Osteoblast (primary cell): ENCODE data around the gene PLEKHG5. TPM values are rescaled to one million over a fixed set of nuclear protein-coding genes. Genes with fewer than 3 reads are reported as not detected.
A peak's percentile ranks its signal among the peaks of the same experiment; 100 is the strongest.

ENCODE experiments used
- DNase-seq: peaks from one replicate; pipeline ENCODE4 v3.0.0; 2011; ENCODE audit warnings: low spot score, mixed read lengths; ENCODE audit not compliant: insufficient read length; ENCODE audit errors: missing footprints
- H2AFZ ChIP-seq: 2 replicates; pipeline ENCODE4 v1.6.0; 2011; ENCODE audit warnings: mild to moderate bottlenecking, low read length
- H3K27ac ChIP-seq: 2 replicates; pipeline ENCODE4 v1.5.1; 2011; ENCODE audit warnings: mild to moderate bottlenecking, low read depth, low read length, moderate library complexity
- H3K27me3 ChIP-seq: 2 replicates; pipeline ENCODE4 v1.6.0; 2012; ENCODE audit warnings: mild to moderate bottlenecking, control low read depth, inconsistent platforms, low read length, moderate library complexity; ENCODE audit not compliant: insufficient read depth
- H3K36me3 ChIP-seq: 2 replicates; pipeline ENCODE4 v1.5.1; 2011; ENCODE audit warnings: mild to moderate bottlenecking, low read length, control low read depth, moderate library complexity; ENCODE audit not compliant: insufficient read depth
- H3K4me1 ChIP-seq: 2 replicates; pipeline ENCODE4 v1.5.1; 2011; ENCODE audit warnings: mild to moderate bottlenecking, low read length, control low read depth, moderate library complexity; ENCODE audit not compliant: insufficient read depth
- H3K4me2 ChIP-seq: 2 replicates; pipeline ENCODE4 v1.6.0; 2011; ENCODE audit warnings: mild to moderate bottlenecking, low read length; ENCODE audit not compliant: insufficient read depth
- H3K4me3 ChIP-seq: fragments of 200-600 bp; sonication (generic); 3 replicates; pipeline ENCODE4 v1.5.1; 2012; ENCODE audit warnings: mild to moderate bottlenecking, low read length, inconsistent platforms; ENCODE audit not compliant: insufficient read depth
- H3K79me2 ChIP-seq: 2 replicates; pipeline ENCODE4 v1.6.0; 2012; ENCODE audit warnings: mild to moderate bottlenecking, low read length, control low read depth, inconsistent platforms; ENCODE audit not compliant: insufficient read depth
- H3K9me3 ChIP-seq: 2 replicates; pipeline ENCODE4 v1.5.1; 2011; ENCODE audit warnings: low read depth, low read length, control low read depth
- H4K20me1 ChIP-seq: 2 replicates; pipeline ENCODE4 v1.6.0; 2012; ENCODE audit warnings: mild to moderate bottlenecking, low read length, control low read depth; ENCODE audit not compliant: insufficient read depth
- CTCF ChIP-seq: IDR thresholded peaks from 2 replicates; pipeline ENCODE4 v1.5.1; 2011; ENCODE audit warnings: mild to moderate bottlenecking, low read depth, low read length, moderate library complexity; ENCODE audit errors: extremely low read depth
- total RNA-seq: library from RNA; depleted of rRNA; stranded (reverse); fragments of >200 nt; gene quantifications from 2 replicates; pipeline ENCODE4 v1.2.3, GENCODE V29; 2012

The PLEKHG5 gene
- total RNA-seq, 1 donor = 11.2 TPM

GRCh38 chr1:6468729-6469461 is 22.6 kb downstream of the PLEKHG5 start:
- no peaks in the 10 kb centered on the region for H3K4me1 ChIP-seq
- no peak for TF ChIP-seq CTCF
- H3K36me3 ChIP-seq = peaks cover 24% of the 10 kb centered on the region
- H3K27ac ChIP-seq = no peak overlapping the region
- H3K79me2 ChIP-seq = no peaks in the 10 kb centered on the region
- H3K4me2 ChIP-seq = no peak overlapping the region
- H3K9me3 ChIP-seq = no peaks in the 10 kb centered on the region
- H3K27me3 ChIP-seq = no peaks in the 10 kb centered on the region
- no peak overlapping the region for H2AFZ ChIP-seq
- peaks cover 5% of the 10 kb centered on the region for H4K20me1 ChIP-seq
- DNase-seq = peak; percentile 92
- H3K4me3 ChIP-seq = no peak overlapping the region

DNA sequence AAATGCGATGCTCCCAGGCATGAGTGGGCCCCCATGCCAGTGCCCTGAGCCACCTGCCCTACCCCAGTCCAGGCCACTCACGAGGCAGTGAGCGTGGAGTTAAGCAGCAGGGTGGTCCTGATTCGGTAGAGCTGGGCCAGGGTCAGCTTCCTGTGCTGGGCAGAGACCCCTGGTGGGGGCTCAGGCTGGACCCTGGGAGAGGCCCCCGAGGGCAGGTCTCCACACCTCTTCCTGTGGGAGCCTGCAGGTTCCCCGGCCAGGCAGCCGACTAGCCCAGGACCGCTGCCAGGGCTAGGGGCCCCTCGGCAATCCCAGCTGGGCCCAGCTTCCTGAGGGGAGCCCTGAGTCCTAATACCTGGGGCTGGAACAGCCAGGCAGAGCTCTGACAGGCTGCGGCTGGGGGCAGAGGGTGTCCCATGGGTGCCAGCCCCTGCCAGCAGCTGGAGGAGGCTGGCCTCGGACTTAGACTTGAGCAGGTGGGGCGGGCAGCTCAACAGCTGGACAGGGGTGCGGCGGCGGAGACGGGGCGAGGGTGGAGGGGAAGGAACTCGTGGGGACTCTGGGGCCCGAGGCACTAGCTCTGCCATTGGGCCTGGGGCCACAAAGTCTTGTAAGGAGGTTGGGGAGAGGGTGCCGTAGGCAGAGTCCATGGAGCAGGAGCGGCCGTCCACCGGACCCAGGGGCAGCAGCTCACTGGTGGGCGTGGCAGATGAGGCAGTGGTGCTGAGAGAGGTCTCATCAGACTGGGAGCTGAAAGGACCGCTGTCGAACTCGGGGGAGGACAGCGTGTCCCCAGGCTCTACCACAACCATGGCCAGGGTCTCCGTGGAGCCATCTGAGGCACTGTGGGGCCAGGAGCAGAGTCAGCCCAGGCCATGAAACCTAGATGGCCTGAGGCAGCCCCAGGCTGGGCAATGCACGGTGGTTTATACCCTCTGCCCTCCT is 23.5 kb downstream of the PLEKHG5 start:
- Histone ChIP-seq H3K27me3 (no peaks in the 10 kb centered on the region), H3K36me3 (peaks cover 24% of the 10 kb centered on the region), H2AFZ (no peak overlapping the region), H3K27ac (no peak overlapping the region), H3K4me2 (no peak overlapping the region), H4K20me1 (peaks cover 5% of the 10 kb centered on the region), H3K79me2 (no peaks in the 10 kb centered on the region), H3K4me1 (no peaks in the 10 kb centered on the region), H3K9me3 (no peaks in the 10 kb centered on the region), H3K4me3 (no peak overlapping the region)
- TF ChIP-seq CTCF = no peak
- DNase-seq = peak; percentile 86

DNA sequence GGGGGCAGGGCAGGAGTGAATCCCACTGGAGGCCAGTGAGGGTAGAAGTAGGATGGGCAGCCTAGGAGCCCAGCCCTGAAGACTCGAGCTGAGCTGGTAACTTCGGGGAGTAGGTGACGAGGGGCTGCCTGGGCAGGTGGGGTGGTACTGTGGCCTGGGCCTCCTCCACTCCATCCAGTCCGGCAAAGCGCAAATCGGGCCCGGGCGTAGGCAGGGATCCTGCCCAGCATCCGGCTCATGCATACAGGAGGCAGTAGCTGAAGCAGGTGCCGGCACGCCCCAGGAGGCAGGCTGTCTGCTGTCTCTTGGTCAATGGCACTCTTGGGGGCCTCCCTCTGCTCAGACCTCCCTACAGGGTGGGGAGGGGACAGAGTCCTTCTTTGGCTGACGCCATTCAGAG is 24.2 kb downstream of the PLEKHG5 start:
- DNase-seq = peak; percentile 84
- H3K4me1 ChIP-seq = no peaks in the 10 kb centered on the region
- H2AFZ ChIP-seq = no peak overlapping the region
- peaks cover 29% of the 10 kb centered on the region for H3K36me3 ChIP-seq
- H3K9me3 ChIP-seq = no peaks in the 10 kb centered on the region
- no peak overlapping the region for H3K4me2 ChIP-seq
- H3K4me3 ChIP-seq = no peak overlapping the region
- peaks cover 2% of the 10 kb centered on the region for H4K20me1 ChIP-seq
- no peaks in the 10 kb centered on the region for H3K79me2 ChIP-seq
- H3K27ac ChIP-seq = no peak overlapping the region
- no peaks in the 10 kb centered on the region for H3K27me3 ChIP-seq
- no peak for TF ChIP-seq CTCF

DNA sequence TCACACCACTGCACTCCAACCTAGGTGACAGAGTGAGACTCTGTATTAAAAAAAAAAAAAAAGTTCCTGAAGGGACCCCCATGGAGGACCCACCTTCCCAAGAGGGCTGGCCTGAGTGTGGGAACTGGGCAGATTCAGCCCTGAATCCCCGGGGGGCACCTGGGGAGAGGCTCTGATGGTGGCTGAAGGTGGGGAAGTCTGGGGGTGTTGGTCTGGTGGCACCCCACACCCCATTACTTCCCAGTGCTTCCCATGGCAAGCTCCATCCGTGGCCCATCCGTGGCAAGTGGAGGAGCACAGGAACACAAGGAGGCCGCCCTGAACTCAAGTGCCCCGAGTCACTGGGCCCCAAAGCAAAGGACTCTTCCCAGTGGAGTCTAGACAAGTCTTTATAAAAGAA is 24.7 kb downstream of the PLEKHG5 start:
- no peaks in the 10 kb centered on the region for H3K27me3 ChIP-seq
- H4K20me1 ChIP-seq = peaks cover 2% of the 10 kb centered on the region
- no peak for TF ChIP-seq CTCF

More for the DNA sequence above, 24.7 kb downstream of the PLEKHG5 start:
- H3K36me3 ChIP-seq = peaks cover 31% of the 10 kb centered on the region
- H3K79me2 ChIP-seq = no peaks in the 10 kb centered on the region
- H3K4me2 ChIP-seq = no peak overlapping the region
- no peak overlapping the region for H2AFZ ChIP-seq
- no peak overlapping the region for H3K27ac ChIP-seq
- H3K9me3 ChIP-seq = no peaks in the 10 kb centered on the region
- DNase-seq = peak; percentile 90
- no peak overlapping the region for H3K4me3 ChIP-seq
- H3K4me1 ChIP-seq = no peaks in the 10 kb centered on the region
